Hepatocyte (in vitro differentiated cells): ENCODE results near the gene KMO.

Experiments
- EZH2 ChIP-seq: fragments of 200-600 bp; sonication (generic); IDR thresholded peaks from 2 replicates; pipeline ENCODE4 v1.6.1; 2016; ENCODE audit warnings: antibody characterized with exemption, mild to moderate bottlenecking, borderline replicate concordance
- EZH2phosphoT487 ChIP-seq: fragments of 200-600 bp; sonication (generic); IDR thresholded peaks from one replicate; pipeline ENCODE4 v1.6.1; 2018; ENCODE audit warnings: antibody characterized with exemption, mild to moderate bottlenecking, low read depth, moderate library complexity; ENCODE audit not compliant: unreplicated experiment, severe bottlenecking
- TF ChIP-seq, protein P1 (sequence below): fragments of 200-600 bp; sonication (generic); IDR thresholded peaks from 2 replicates; pipeline ENCODE4 v1.5.1; 2016; ENCODE audit warnings: antibody characterized with exemption, mild to moderate bottlenecking; ENCODE audit not compliant: poor library complexity

DNA sequence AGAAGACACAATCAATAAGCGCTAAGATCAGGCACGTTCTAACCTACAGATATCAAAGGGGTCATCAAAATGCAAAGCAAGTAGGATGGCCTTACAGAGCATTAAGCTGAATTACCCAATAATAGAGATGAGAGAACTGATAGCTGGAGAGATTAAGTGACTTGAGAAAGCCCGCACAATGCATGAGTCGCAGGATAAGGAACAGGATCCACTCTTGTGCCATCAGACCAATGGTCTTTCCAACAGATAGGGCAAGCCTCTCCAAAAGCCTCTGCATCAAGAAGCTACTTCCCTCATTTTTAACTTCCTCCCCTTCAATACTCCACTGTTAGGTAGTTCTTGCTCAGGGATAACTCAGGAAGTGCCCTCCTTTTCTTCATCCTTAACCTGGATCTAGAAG is 105.4 kb downstream of the KMO start:
- TF ChIP-seq, protein P1, sequence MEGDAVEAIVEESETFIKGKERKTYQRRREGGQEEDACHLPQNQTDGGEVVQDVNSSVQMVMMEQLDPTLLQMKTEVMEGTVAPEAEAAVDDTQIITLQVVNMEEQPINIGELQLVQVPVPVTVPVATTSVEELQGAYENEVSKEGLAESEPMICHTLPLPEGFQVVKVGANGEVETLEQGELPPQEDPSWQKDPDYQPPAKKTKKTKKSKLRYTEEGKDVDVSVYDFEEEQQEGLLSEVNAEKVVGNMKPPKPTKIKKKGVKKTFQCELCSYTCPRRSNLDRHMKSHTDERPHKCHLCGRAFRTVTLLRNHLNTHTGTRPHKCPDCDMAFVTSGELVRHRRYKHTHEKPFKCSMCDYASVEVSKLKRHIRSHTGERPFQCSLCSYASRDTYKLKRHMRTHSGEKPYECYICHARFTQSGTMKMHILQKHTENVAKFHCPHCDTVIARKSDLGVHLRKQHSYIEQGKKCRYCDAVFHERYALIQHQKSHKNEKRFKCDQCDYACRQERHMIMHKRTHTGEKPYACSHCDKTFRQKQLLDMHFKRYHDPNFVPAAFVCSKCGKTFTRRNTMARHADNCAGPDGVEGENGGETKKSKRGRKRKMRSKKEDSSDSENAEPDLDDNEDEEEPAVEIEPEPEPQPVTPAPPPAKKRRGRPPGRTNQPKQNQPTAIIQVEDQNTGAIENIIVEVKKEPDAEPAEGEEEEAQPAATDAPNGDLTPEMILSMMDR = no peak
- TF ChIP-seq EZH2phosphoT487 (no peak), EZH2 (no peak)
